ENCODE results near the gene POLA2.
A peak's percentile ranks its signal among the peaks of the same experiment; 100 is the strongest.
"Not testable (repeated sequence)": the region's sequence is repeated elsewhere in the genome, so short reads cannot be mapped to it uniquely, and the experiment has no call there.

Gene POLA2

GRCh38 chr11:65325435-65325834 lies 63.7 kb downstream of the POLA2 start:
- no peaks in the 10 kb centered on the region for H3K9me3 ChIP-seq (ENCODE audit: control insufficient read depth, low read depth, low read length)
- H3K4me1 ChIP-seq (ENCODE audit: control insufficient read depth, low read depth, low read length) = no peaks in the 10 kb centered on the region
- no peak overlapping the region for H3K27ac ChIP-seq (ENCODE audit: low read length)
- peaks cover 20% of the 10 kb centered on the region for H3K36me3 ChIP-seq (ENCODE audit: control insufficient read depth, low read depth, low read length)
- H3K4me3 ChIP-seq (ENCODE audit: low read length) = no peak overlapping the region
- no peak overlapping the region for H3K9ac ChIP-seq (ENCODE audit: low read length)
- H3K27me3 ChIP-seq (ENCODE audit: control insufficient read depth, insufficient read depth, low read length) = no peaks in the 10 kb centered on the region

DNA sequence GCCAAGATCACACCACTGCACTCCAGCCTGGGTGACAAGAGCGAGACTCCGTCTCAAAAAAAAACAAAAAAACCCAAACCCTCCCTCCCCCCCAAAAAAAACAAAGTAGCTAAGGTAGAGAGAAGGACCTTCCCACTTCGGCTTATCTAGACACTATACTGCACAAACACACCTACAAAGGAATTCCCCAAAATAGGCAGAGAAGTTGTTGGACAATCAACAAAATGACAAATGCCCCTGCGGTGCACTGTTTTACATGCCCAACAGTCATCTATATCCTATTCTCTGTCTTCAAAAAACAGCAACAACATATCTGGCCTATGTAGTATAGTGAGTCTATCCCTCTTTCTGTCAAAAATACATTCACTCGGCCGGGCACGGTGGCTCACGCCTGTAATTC lies 65.3 kb downstream of the POLA2 start:
- no peak overlapping the region for H3K27ac ChIP-seq (ENCODE audit: low read length)
- H3K36me3 ChIP-seq (ENCODE audit: control insufficient read depth, low read depth, low read length) = peaks cover 4% of the 10 kb centered on the region
- no peak overlapping the region for H3K9ac ChIP-seq (ENCODE audit: low read length)
- no peaks in the 10 kb centered on the region for H3K4me1 ChIP-seq (ENCODE audit: control insufficient read depth, low read depth, low read length)
- no peak overlapping the region for H3K4me3 ChIP-seq (ENCODE audit: low read length)
- H3K9me3 ChIP-seq (ENCODE audit: control insufficient read depth, low read depth, low read length) = no peaks in the 10 kb centered on the region
- no peaks in the 10 kb centered on the region for H3K27me3 ChIP-seq (ENCODE audit: control insufficient read depth, insufficient read depth, low read length)

DNA sequence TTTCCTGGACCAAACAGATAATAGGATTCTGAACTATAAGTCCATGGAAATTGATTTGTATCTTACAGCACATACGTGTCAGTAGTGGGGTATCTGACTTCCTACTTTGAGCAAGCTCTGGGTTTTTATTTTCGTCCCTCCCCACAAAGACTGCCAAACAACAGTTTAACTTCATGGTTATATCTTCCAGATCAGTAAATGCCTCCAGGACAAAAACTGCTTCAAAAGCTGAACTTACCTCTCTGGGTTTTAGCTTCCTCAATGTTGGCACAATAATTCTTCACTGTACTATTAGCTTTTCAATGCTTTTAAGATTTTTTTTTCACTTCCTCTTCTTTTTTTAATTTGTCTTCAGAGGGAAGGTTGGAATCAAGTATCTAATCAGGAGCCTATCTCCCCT lies 67.7 kb downstream of the POLA2 start:
- no peak overlapping the region for H3K4me3 ChIP-seq (ENCODE audit: low read length)
- H3K9ac ChIP-seq (ENCODE audit: low read length) = no peak overlapping the region
- no peaks in the 10 kb centered on the region for H3K4me1 ChIP-seq (ENCODE audit: control insufficient read depth, low read depth, low read length)
- no peaks in the 10 kb centered on the region for H3K36me3 ChIP-seq (ENCODE audit: control insufficient read depth, low read depth, low read length)
- H3K9me3 ChIP-seq (ENCODE audit: control insufficient read depth, low read depth, low read length) = no peaks in the 10 kb centered on the region
- H3K27ac ChIP-seq (ENCODE audit: low read length) = no peak overlapping the region
- no peaks in the 10 kb centered on the region for H3K27me3 ChIP-seq (ENCODE audit: control insufficient read depth, insufficient read depth, low read length)

- Histone ChIP-seq H3K27me3 (ENCODE audit: control insufficient read depth, insufficient read depth, low read length) (no peaks in the 10 kb centered on the region), H3K9me3 (ENCODE audit: control insufficient read depth, low read depth, low read length) (no peaks in the 10 kb centered on the region), H3K27ac (ENCODE audit: low read length) (no peak overlapping the region), H3K36me3 (ENCODE audit: control insufficient read depth, low read depth, low read length) (no peaks in the 10 kb centered on the region), H3K9ac (ENCODE audit: low read length) (no peak overlapping the region), H3K4me1 (ENCODE audit: control insufficient read depth, low read depth, low read length) (peaks cover 2% of the 10 kb centered on the region), H3K4me3 (ENCODE audit: low read length) (no peak overlapping the region)
Measured at GRCh38 chr11:65329944-65330403, 68.2 kb downstream of the POLA2 start.

DNA sequence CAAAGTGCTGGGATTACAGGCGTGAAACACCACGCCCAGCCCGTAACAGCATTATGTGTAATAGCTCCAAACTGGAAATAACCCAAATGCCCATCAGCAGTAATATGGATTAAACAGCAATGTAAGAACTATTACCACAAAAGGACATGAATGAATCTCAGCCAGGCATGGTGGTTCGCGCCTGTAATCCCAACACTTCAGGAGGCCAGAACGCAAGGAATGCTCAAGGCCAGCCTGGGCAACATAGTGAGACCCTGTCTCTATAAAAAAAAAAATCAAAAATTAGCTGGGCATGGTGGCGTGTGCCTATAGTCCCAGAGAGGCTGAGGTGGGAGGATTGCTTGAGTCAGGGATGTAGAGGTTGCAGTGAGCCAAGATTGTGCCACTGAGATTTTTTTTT lies 68.8 kb downstream of the POLA2 start:
- no peak overlapping the region for H3K9ac ChIP-seq (ENCODE audit: low read length)
- H3K27ac ChIP-seq (ENCODE audit: low read length) = no peak overlapping the region
- H3K4me1 ChIP-seq (ENCODE audit: control insufficient read depth, low read depth, low read length) = peaks cover 7% of the 10 kb centered on the region
- H3K4me3 ChIP-seq (ENCODE audit: low read length) = no peak overlapping the region
- H3K27me3 ChIP-seq (ENCODE audit: control insufficient read depth, insufficient read depth, low read length) = no peaks in the 10 kb centered on the region
- H3K36me3 ChIP-seq (ENCODE audit: control insufficient read depth, low read depth, low read length) = no peaks in the 10 kb centered on the region
- H3K9me3 ChIP-seq (ENCODE audit: control insufficient read depth, low read depth, low read length) = no peaks in the 10 kb centered on the region

DNA sequence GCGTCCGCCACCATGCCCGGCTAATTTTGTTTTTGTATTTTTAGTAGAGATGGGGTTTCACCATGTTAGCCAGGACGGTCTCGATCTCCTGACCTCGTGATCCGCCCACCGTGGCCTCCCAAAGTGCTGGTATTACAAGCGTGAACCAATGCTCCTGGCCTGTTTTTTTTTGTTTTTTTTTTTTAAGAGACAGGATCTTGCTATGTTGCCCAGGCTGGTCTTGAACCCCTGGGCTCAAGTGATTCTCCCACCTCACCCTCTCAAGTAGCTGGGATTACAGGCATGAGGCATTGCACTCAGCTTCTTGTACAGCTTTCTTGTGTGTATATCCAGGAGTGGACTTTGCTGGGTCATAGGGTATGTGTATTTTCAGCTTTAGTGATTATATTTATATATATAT lies 70.8 kb downstream of the POLA2 start:
- H3K4me3 ChIP-seq (ENCODE audit: low read length); H3K4me1 ChIP-seq (ENCODE audit: control insufficient read depth, low read depth, low read length); H3K9me3 ChIP-seq (ENCODE audit: control insufficient read depth, low read depth, low read length); H3K9ac ChIP-seq (ENCODE audit: low read length); H3K36me3 ChIP-seq (ENCODE audit: control insufficient read depth, low read depth, low read length); H3K27ac ChIP-seq (ENCODE audit: low read length); H3K27me3 ChIP-seq (ENCODE audit: control insufficient read depth, insufficient read depth, low read length): not testable (repeated sequence)

DNA sequence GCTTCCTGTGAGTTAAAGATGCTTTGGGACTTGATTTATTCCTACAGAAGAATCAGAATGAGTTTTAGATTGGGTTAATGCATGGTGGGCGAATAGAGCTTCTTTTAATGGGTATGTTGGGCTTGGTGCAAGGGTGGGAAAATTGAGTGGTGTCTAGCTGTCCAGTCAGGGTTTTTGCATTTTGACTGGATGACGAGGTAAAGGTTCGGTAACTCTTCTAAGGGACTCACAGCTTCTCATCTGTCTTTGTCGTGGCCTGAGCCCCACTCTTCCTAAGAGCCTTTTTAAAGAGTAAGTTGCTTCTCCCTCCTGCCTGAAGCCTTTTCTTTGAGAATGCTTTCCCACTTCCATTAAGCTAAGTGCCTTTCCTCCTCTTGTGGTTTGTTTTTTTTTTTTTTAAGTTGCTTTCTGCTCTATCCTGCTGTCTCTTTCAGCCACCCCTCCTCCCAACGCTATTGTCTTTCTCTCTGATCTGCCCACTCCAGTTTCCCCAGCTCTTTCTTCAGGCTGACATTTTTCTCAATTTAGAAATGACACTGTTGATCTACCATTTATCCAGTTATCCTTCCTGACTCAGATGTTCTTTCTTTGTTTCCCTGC lies 73.0 kb downstream of the POLA2 start:
- no peaks in the 10 kb centered on the region for H3K27me3 ChIP-seq (ENCODE audit: control insufficient read depth, insufficient read depth, low read length)
- no peaks in the 10 kb centered on the region for H3K9me3 ChIP-seq (ENCODE audit: control insufficient read depth, low read depth, low read length)
- H3K4me1 ChIP-seq (ENCODE audit: control insufficient read depth, low read depth, low read length) = peaks cover 7% of the 10 kb centered on the region
- no peaks in the 10 kb centered on the region for H3K36me3 ChIP-seq (ENCODE audit: control insufficient read depth, low read depth, low read length)
- no peak overlapping the region for H3K27ac ChIP-seq (ENCODE audit: low read length)
- peak overlapping the region; percentile 86 for H3K9ac ChIP-seq (ENCODE audit: low read length)
- H3K4me3 ChIP-seq (ENCODE audit: low read length) = peak overlapping the region; percentile 84

DNA sequence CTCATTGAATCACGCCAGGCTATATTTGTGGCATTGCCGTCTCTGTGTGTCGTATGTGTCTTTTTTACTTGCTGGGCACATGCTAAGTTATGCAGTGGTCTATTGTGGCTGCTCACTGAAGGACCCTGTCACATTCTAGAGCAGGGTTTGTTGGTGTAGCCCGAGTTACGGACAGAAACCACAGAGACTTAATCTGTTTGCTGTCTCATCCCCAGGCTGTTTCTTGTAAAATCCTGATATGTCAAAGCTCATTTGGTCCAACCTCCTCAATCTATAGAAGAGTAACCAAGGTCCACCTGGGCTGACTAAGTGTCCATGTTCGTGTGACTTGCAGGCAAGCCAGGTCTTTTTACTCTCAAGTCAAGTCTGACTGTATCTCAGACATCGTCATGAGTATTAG lies 76.9 kb downstream of the POLA2 start:
- Histone ChIP-seq H3K9me3 (ENCODE audit: control insufficient read depth, low read depth, low read length) (no peaks in the 10 kb centered on the region), H3K27me3 (ENCODE audit: control insufficient read depth, insufficient read depth, low read length) (no peaks in the 10 kb centered on the region), H3K27ac (ENCODE audit: low read length) (no peak overlapping the region), H3K4me3 (ENCODE audit: low read length) (no peak overlapping the region), H3K9ac (ENCODE audit: low read length) (no peak overlapping the region), H3K4me1 (ENCODE audit: control insufficient read depth, low read depth, low read length) (peaks cover 7% of the 10 kb centered on the region), H3K36me3 (ENCODE audit: control insufficient read depth, low read depth, low read length) (peaks cover 32% of the 10 kb centered on the region)

DNA sequence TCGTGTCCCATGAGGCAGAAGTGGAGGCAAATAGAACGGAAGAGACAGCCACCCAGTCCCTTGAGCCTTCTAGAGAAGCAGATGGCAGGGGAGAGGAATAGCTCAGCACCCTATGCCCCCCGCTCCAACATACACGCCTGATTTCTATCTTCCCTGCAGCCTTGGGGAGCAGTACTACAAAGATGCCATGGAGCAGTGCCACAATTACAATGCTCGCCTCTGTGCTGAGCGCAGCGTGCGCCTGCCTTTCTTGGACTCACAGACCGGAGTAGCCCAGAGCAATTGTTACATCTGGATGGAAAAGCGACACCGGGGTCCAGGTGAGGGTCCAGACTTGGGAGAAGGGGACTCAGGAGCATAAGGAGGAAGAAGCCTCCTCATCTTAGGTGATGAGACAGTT lies 78.5 kb downstream of the POLA2 start:
- peaks cover 46% of the 10 kb centered on the region for H3K36me3 ChIP-seq (ENCODE audit: control insufficient read depth, low read depth, low read length)
- H3K27ac ChIP-seq (ENCODE audit: low read length) = no peak overlapping the region
- no peak overlapping the region for H3K9ac ChIP-seq (ENCODE audit: low read length)

GRCh38 chr11:65341856-65342255 lies 80.1 kb downstream of the POLA2 start:
- no peaks in the 10 kb centered on the region for H3K27me3 ChIP-seq (ENCODE audit: control insufficient read depth, insufficient read depth, low read length)
- H3K9me3 ChIP-seq (ENCODE audit: control insufficient read depth, low read depth, low read length) = no peaks in the 10 kb centered on the region
- H3K9ac ChIP-seq (ENCODE audit: low read length) = no peak overlapping the region
- no peak overlapping the region for H3K4me3 ChIP-seq (ENCODE audit: low read length)
- peaks cover 61% of the 10 kb centered on the region for H3K36me3 ChIP-seq (ENCODE audit: control insufficient read depth, low read depth, low read length)
- H3K27ac ChIP-seq (ENCODE audit: low read length) = no peak overlapping the region
- no peaks in the 10 kb centered on the region for H3K4me1 ChIP-seq (ENCODE audit: control insufficient read depth, low read depth, low read length)

More for the DNA sequence above, 78.5 kb downstream of the POLA2 start:
- Histone ChIP-seq H3K9me3 (ENCODE audit: control insufficient read depth, low read depth, low read length) (no peaks in the 10 kb centered on the region), H3K4me3 (ENCODE audit: low read length) (no peak overlapping the region), H3K27me3 (ENCODE audit: control insufficient read depth, insufficient read depth, low read length) (no peaks in the 10 kb centered on the region), H3K4me1 (ENCODE audit: control insufficient read depth, low read depth, low read length) (peaks cover 2% of the 10 kb centered on the region)
